ENCODE measurements around the gene GMDS.
A peak's percentile ranks its signal among the peaks of the same experiment; 100 is the strongest.

The GMDS gene

GRCh38 chr6:1726341-1726768 lies 519.0 kb downstream of the GMDS start:
- peak; percentile 90 for DNase-seq

DNA sequence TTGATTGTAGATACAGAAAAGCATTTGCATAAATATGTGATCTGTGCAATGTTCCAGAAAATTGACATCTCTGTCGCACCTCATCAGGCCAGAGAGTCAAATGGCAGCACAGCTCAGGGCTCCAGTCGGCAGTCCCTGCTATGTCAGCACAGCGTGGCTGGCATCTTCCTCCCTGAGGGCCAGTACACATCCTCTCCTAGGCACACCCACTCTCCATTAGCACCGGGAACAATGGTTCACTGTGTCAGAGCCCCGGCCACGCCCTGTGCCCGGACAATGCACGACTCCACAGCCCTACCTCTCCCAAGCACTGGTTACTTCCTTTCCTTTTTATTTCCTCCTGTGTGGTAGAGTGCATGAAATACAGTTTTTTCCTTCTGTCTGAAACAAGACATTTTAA lies 520.8 kb downstream of the GMDS start:
- DNase-seq, result no peak

DNA sequence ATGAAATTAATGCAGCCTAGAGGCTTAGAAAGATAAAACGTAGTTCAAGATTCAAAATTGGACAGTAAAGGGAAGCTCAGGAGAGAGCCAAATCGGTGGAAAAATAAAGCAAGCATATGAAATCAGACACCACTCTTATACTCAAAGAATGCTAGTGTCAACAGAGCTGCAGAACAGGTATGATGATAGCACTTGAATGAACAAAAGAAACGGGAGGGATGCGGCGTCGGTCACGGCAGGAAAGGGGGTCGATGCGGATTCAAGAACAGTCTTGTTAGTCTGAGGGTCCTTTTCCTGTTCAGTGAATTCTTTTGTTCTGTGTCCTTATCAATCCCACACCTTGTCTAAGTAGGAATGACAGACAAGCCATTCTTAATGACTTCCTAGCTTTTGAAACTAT lies 521.3 kb downstream of the GMDS start:
- DNase-seq, result no peak

- DNase-seq, result no peak
These were observed 522.6 kb downstream of the GMDS start for GRCh38 chr6:1722801-1723200.

GRCh38 chr6:1720620-1721322 lies 524.6 kb downstream of the GMDS start:
- peak; percentile 64 for DNase-seq

DNA sequence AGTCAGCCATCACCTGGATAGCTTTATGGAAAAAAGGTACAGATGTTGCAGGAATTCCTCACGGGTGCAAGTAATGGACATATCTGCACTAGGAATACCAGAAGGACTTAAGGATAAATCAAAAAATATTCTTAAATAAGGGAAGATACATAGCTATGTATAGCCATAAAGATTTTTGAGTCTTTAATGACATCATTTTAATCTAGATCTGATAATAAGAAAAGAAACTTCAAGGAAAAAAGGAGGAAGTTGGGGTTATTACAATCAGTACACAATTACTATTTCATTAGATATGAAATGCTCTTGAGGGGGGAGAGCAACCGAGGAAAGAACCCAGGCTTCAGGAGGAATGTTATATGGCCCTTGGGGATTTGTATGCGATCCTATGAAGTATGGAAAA lies 525.5 kb downstream of the GMDS start:
- no peak for DNase-seq

- DNase-seq, result no peak
These were observed 528.5 kb downstream of the GMDS start for GRCh38 chr6:1716868-1717267.

DNA sequence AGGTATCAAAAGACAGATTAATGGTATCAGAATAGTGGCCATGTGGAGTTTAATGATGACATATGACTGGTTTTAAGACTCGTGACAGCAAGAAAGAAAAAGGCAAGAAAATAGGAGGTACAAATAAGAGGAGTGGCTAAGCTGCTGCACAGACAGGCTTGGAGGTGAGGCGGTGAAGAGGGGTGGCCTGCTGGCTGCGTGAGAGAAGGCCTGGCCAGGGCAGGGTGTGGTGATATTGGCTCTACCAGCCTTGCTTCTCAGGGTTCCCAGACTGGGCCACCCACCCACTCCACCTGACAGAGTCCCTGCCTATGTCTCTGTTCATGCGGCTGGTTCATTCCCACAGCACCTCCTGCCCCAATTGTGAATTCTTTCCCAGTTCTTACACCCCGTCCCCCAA lies 529.0 kb downstream of the GMDS start:
- DNase-seq, result peak; percentile 46

- DNase-seq, result no peak
These were observed 530.1 kb downstream of the GMDS start for GRCh38 chr6:1715336-1715735.

GRCh38 chr6:1714654-1715053 lies 530.8 kb downstream of the GMDS start:
- no peak for DNase-seq

- no peak for DNase-seq
These were observed 532.3 kb downstream of the GMDS start for GRCh38 chr6:1713016-1713600.

GRCh38 chr6:1712451-1712850 lies 533.0 kb downstream of the GMDS start:
- DNase-seq, result no peak

DNA sequence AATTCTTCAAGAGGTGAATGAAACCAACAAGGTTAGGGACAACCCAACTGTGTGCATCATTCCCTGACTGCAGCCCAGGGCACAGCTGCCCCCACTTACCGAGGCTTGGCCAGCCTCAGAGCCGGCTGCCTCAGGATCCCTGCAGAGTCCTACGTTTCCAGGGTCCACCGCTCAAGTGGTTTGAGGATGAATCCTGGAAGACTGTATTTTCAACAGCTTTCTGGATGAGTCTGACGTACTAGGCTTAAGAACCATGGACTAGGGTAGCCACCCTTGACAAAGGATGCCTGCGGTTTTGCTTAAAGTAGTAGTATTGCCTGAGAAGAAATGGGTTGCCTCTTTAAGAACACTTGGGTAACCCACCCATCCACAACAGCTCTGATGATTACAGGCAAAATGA lies 534.3 kb downstream of the GMDS start:
- DNase-seq, result no peak

DNA sequence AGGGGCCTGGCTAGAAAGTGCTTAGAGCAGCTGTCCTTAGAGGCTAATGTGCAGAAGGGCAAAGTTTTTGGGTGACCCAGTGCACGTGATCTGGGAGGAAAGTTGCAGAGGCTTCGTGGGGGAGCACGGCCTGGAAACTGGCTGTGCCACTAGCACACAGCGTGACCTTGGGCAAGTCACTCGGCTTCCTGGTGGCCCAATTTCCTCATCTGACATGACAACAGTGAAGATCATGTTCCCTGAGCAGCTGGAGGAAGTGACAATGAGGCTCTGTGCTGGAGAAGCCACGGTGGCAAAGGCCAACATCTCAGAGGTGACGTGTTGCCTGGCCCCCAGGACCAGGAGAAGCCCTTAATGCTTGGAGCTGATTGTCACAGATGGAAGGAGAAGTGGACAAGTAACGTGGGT lies 536.2 kb downstream of the GMDS start:
- DNase-seq, result no peak

DNA sequence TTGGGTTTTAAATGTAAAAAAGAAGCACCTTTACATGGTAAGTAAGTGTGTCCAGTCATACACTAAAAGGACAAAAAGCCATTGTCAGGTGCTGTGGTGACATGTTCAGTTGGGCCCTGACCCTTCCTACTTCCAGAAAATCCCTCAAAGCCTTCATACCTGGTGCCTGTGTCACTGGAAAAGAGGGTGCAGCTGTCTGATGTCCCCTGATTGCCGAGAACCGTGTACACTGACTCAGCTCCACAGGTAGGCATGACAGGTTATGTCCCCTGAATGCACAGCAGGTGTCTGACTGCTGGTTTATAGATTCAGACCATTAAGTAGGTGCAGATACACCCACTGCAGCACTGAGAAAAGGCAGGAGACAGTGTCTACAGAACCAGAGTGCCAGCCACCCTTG lies 536.6 kb downstream of the GMDS start:
- DNase-seq, result no peak

DNA sequence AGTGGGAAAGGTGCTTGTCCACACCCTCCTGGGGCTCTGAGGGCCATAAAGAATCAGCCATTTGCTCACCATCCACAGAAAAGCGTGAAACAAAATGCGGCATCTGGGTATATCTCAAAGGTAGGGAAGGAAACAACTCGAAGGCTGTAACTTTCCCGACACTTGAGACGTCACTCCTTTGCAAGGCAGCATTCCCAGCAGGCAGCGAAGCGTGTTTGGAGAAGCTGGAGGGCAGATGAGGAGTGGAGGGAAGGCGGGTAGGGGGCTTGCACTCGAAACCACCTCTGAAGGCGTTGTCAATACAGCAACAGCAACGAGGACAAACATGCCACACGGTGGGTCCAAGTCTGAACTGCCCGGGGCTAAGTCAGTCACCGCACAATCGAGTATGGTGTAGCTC lies 537.3 kb downstream of the GMDS start:
- DNase-seq, result no peak

DNA sequence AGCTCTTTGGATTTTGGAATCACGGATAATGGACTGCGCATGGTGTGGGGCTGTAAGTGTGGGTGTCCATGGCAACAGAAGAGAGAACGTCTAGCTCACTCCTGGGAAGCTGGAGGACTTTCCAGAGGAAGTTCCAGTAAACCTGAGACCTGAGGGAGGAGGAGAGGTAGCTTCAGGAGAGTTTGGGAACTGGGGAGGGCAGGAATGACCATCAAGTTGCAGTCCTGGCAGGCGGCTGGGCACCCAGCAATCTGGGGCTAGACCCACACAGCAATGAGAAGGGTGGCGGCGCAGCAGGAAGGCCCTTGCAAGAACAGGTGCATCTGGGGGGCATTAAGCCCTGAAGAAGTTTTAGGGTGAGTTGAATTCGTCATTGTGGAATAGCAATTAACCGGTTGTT lies 539.8 kb downstream of the GMDS start:
- peak; percentile 84 for DNase-seq

DNA sequence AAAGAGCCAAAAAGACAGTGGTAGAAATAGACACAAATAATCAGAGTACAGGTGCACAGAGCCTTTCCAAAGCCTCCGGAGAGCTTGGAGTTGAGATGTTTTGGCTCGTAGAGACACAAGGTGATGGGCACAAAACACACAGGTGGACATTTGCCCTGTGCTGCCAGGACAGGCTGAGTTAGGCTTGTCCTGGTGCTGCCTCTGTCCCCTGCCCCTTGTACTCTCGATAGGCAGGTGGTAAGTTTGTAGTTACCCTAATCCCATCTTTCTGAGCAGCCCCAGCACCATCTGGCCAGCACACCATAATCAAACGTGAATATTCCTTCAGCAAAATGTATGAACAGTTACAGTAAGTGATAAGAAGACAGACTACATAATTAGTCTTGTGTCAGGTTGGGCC lies 540.2 kb downstream of the GMDS start:
- peak; percentile 80 for DNase-seq

DNA sequence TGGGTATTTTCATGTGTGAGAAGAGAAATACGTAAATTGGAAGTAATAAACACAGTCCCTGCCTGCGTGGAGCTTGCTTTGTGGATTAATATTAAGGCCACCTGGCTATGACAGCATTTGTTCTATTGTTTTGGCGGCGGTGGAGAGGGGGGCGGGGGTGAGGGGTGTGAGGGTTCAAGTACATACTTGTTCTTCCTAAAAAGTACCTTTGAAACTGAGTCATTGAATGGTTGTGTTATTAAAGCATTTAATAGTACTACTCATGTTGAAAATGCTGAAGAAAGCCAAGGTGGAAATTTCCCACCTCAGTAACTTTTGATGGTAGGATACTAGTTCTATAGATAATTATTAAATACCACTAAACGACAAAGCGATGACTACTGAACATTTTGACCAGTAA lies 540.7 kb downstream of the GMDS start:
- peak; percentile 31 for DNase-seq

GRCh38 chr6:1703923-1704322 lies 541.5 kb downstream of the GMDS start:
- DNase-seq, result peak; percentile 16

DNA sequence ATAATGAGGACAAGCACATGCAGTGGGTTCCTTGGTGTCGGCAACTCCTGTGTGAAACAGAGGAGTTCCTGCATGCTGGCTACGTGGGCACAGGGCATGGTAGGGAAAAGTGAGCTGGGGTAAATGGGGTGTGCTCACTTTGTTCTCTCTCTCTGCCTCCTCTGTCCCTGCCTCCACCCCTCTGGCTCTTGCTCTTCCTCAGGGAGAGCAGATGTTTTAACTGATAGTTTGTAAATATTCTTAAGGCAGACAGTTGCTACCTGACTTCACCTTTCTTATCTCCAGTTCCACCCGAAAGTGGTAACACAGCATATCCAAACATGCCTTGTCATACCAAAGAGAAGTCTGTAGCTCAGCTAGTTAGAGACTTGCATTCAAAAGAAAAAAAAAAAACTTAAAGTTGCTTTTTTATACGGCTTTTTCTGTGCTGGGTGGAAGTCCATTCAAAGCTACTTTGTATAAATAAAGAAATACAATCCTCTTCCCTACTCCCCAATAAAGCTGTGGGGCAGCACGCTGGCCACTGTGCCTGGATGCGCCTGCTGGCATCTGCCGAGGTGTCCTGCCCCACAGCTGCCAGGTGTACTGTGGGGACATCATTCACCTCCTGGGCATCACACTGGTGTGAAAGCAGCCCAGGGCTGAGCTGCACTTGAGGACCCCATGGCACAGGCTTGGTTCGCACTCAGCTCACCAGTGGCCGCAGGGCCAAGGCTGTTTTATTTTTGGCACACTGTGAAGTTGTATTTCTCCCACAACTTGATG lies 542.1 kb downstream of the GMDS start:
- peak; percentile 26 for DNase-seq

GRCh38 chr6:1702580-1703051 lies 542.8 kb downstream of the GMDS start:
- no peak for DNase-seq

DNA sequence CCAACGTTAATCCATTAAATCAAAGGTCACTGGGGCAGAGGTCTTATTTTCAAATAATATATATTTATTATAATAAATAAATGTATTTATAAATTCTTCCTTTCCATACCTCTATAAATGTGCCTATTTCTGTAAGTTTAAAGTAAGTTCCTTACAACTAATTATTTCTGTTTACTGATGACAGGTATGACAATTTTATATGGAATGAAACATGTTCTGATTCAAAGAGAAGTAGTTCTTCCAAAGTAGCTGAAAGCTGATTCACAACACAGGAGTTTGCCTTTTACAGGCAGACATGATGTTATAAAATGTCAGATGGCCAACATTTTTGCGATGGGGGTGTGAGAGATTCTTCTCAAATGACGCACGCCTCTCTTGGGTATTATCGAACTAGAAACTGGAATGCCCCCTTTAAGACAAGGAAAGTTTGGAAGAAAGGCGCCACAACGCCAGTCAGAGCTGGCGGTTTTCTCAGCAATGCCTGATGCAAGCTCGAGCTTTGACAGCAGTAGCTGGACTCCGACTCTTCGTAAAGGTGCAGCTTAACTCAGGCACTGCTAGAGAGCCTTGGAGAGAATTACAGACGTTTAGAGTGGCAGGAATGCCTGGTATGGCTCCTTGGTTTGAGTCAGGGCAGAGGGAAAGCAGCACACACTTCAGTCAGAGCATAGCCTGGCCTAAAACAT lies 543.6 kb downstream of the GMDS start:
- peak; percentile 13 for DNase-seq

All from NCI-H82 (cell line).